ENCODE results near the gene KCTD12. TPM values are rescaled to one million over a fixed set of nuclear protein-coding genes. Genes with fewer than 3 reads are reported as not detected.
A peak's percentile ranks its signal among the peaks of the same experiment; 100 is the strongest.

Gene KCTD12
- total and polyA plus RNA-seq, 2 donors (not counting 3 experiments of a cell fraction or from before 2014, with no cell fraction given): 95.9 to 116 TPM

DNA sequence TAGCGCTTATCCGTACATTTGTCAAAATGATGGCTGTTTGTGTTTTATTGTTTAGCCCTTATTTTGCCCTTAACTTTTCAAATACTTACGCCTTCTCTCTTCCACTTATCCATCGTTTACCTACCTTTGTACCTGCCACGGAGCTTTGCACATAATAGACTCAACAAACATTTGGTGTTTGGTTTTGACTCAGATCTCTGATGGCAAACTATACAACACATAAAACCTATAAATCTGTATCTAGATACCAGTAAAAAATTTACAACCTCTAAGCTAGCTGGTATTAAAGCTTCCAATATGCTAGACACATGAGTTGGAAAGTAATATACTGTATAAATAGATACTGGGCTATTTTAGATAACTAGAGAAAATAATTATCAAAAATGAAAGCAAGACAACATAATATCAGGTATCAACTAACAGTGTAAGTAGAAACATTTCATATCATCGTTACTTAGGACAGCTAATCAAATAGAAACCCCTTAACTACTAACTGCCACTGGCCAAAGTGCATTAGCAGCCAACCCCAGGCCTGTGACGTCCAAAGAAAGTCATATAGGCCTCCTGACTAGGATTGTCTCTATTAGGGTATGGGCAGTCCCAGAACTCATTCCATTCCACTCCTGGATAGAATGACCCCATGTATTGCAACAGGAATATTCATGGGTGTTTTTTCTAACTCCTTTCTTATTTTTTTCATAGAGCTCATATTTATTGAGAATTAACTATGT is 53.8 kb downstream of the KCTD12 start:
- H3K9ac ChIP-seq (replicated peaks; ENCODE audit: extremely low read depth, insufficient read depth, low read length): no peak overlapping the region
- no peaks in the 10 kb centered on the region for H3K27me3 ChIP-seq (ENCODE audit: control insufficient read depth in 2 of 2, insufficient read depth in 2 of 2, low read length in 2 of 2)
- BruUV-seq (replicated peaks): no TSS peak
- TF ChIP-seq GATA2 (IDR thresholded peaks at IDR 0.05; ENCODE audit: insufficient read depth, insufficient read length, low read depth, low read length): no peak
- no peak for TF ChIP-seq POLR2AphosphoS5 (IDR thresholded peaks at IDR 0.05; ENCODE audit: insufficient read depth, low read depth, low read length)
- TF ChIP-seq FOS (IDR thresholded peaks at IDR 0.05; ENCODE audit: borderline replicate concordance, insufficient read depth, low read length): no peak
- TF ChIP-seq, protein P1, sequence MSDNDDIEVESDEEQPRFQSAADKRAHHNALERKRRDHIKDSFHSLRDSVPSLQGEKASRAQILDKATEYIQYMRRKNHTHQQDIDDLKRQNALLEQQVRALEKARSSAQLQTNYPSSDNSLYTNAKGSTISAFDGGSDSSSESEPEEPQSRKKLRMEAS (IDR thresholded peaks at IDR 0.05; ENCODE audit: insufficient read depth, insufficient read length): no peak
- TF ChIP-seq JUN (IDR thresholded peaks at IDR 0.05; ENCODE audit: borderline replicate concordance, insufficient read depth, insufficient read length, low read depth): no peak
- TF ChIP-seq EZH2 (IDR thresholded peaks at IDR 0.05; ENCODE audit: borderline replicate concordance, low read depth, low read length, severe bottlenecking): no peak
- TF ChIP-seq MYC (IDR thresholded peaks at IDR 0.05; ENCODE audit: low read depth, low read length): no peak
- TF ChIP-seq, protein P2, sequence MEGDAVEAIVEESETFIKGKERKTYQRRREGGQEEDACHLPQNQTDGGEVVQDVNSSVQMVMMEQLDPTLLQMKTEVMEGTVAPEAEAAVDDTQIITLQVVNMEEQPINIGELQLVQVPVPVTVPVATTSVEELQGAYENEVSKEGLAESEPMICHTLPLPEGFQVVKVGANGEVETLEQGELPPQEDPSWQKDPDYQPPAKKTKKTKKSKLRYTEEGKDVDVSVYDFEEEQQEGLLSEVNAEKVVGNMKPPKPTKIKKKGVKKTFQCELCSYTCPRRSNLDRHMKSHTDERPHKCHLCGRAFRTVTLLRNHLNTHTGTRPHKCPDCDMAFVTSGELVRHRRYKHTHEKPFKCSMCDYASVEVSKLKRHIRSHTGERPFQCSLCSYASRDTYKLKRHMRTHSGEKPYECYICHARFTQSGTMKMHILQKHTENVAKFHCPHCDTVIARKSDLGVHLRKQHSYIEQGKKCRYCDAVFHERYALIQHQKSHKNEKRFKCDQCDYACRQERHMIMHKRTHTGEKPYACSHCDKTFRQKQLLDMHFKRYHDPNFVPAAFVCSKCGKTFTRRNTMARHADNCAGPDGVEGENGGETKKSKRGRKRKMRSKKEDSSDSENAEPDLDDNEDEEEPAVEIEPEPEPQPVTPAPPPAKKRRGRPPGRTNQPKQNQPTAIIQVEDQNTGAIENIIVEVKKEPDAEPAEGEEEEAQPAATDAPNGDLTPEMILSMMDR (IDR thresholded peaks at IDR 0.05; ENCODE audit: extremely low read depth in 1 of 2, insufficient read depth in 1 of 2, low read depth in 1 of 2, low read length in 2 of 2): no peak
- no peak for TF ChIP-seq POLR2A (IDR thresholded peaks at IDR 0.05; ENCODE audit: low read depth, low read length)
- ChIA-PET CTCF (interaction anchor here (2.3 kb wide), 1 partner anchor 9 kb away, joined by 14 read pairs; no protein-coding TSS in a partner anchor), POLR2A (no interaction called here)
- dilution Hi-C loops (cut with MboI; ENCODE audit: extremely low pct_ligation_motif_present, low sequenced_read_pairs): no loop called here
- no peaks in the 10 kb centered on the region for H3K36me3 ChIP-seq (ENCODE audit: control insufficient read depth in 2 of 2, extremely low read depth in 1 of 2, insufficient read depth in 2 of 2, low read length in 2 of 2)
- no peaks in the 10 kb centered on the region for H3K9me1 ChIP-seq (replicated peaks; ENCODE audit: control insufficient read depth, extremely low read depth, insufficient read depth, low read length)
- no peak overlapping the region for H3K4me2 ChIP-seq (ENCODE audit: insufficient read depth, low read length)
- H3K79me2 ChIP-seq (ENCODE audit: control insufficient read depth, insufficient read depth, low read length): no peaks in the 10 kb centered on the region
- H3K9me3 ChIP-seq (replicated peaks; ENCODE audit: control insufficient read depth, insufficient read depth, low read length): no peaks in the 10 kb centered on the region
- FAIRE-seq (peak; percentile 21), DNase-seq (ENCODE audit: low read depth, low spot score) (no peak)
- H3K27ac ChIP-seq (ENCODE audit: insufficient read depth, low read depth, low read length): no peak overlapping the region
- peaks cover 4% of the 10 kb centered on the region for H3K4me1 ChIP-seq (ENCODE audit: control insufficient read depth, extremely low read depth, insufficient read depth, low read length)
- H4K20me1 ChIP-seq (replicated peaks; ENCODE audit: control insufficient read depth, extremely low read depth, insufficient read depth, low read length): no peaks in the 10 kb centered on the region
- H3K4me3 ChIP-seq (replicated peaks in 1 of 3; ENCODE audit: insufficient read depth in 1 of 3, low read depth in 1 of 3, low read length in 3 of 3): no peak overlapping the region
- H2AFZ ChIP-seq (ENCODE audit: low read depth, low read length): no peak overlapping the region
- intact Hi-C loops (cut with micrococcal nuclease): no loop called here

All from endothelial cell of umbilical vein (primary cell).